ENCODE data around the gene ECE2.

DNA sequence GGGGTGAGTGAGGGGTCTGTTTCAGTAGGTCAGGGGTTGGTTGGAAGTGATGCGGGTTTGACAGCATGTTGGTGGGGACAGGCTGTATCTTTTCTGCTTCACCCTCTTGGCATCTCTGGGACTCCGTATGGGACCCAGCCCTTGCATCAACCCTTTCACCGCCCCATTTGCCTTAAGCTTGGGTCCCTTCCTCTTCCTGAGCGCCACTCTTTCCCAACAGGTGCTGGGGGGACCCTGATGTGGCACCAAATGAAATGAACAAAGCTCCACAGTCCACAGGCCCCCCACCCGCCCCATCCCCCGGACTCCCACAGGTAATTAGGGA, 39.7 kb downstream of the ECE2 start:
- TF ChIP-seq, protein P1, sequence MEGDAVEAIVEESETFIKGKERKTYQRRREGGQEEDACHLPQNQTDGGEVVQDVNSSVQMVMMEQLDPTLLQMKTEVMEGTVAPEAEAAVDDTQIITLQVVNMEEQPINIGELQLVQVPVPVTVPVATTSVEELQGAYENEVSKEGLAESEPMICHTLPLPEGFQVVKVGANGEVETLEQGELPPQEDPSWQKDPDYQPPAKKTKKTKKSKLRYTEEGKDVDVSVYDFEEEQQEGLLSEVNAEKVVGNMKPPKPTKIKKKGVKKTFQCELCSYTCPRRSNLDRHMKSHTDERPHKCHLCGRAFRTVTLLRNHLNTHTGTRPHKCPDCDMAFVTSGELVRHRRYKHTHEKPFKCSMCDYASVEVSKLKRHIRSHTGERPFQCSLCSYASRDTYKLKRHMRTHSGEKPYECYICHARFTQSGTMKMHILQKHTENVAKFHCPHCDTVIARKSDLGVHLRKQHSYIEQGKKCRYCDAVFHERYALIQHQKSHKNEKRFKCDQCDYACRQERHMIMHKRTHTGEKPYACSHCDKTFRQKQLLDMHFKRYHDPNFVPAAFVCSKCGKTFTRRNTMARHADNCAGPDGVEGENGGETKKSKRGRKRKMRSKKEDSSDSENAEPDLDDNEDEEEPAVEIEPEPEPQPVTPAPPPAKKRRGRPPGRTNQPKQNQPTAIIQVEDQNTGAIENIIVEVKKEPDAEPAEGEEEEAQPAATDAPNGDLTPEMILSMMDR (IDR thresholded peaks at IDR 0.05 in 8 of 11, conservative IDR thresholded peaks at IDR 0.05 in 3 of 11): no peak
- TF ChIP-seq POLR2A (IDR thresholded peaks at IDR 0.05) (no peak), POLR2AphosphoS5 (IDR thresholded peaks at IDR 0.05) (no peak)
